NB4 (cell line): ENCODE measurements around the gene FTCDNL1.

Source experiments
- DNase-seq: peaks from one replicate; pipeline ENCODE4 v3.0.0; 2010; ENCODE audit warnings: low read depth
- H3K4me3 ChIP-seq: one replicate; pipeline ENCODE4 v1.5.1; 2011; ENCODE audit warnings: mild to moderate bottlenecking, low read depth, low read length, moderate library complexity
- CTCF ChIP-seq: IDR thresholded peaks from one replicate; pipeline ENCODE4 v1.5.1; 2012; ENCODE audit warnings: low read depth, low read length
- MYC ChIP-seq: IDR thresholded peaks from 2 replicates; pipeline ENCODE4 v1.6.1; 2011; ENCODE audit warnings: low read depth, low read length
- POLR2A ChIP-seq: IDR thresholded peaks from 2 replicates; pipeline ENCODE4 v1.6.1; 2011; ENCODE audit warnings: mild to moderate bottlenecking; ENCODE audit not compliant: insufficient read length; ENCODE audit errors: extremely low read depth
- TF ChIP-seq, protein P1 (sequence below): IDR thresholded peaks from 2 replicates; pipeline ENCODE4 v1.6.1; 2011; ENCODE audit warnings: low read depth, low read length

The FTCDNL1 gene

DNA sequence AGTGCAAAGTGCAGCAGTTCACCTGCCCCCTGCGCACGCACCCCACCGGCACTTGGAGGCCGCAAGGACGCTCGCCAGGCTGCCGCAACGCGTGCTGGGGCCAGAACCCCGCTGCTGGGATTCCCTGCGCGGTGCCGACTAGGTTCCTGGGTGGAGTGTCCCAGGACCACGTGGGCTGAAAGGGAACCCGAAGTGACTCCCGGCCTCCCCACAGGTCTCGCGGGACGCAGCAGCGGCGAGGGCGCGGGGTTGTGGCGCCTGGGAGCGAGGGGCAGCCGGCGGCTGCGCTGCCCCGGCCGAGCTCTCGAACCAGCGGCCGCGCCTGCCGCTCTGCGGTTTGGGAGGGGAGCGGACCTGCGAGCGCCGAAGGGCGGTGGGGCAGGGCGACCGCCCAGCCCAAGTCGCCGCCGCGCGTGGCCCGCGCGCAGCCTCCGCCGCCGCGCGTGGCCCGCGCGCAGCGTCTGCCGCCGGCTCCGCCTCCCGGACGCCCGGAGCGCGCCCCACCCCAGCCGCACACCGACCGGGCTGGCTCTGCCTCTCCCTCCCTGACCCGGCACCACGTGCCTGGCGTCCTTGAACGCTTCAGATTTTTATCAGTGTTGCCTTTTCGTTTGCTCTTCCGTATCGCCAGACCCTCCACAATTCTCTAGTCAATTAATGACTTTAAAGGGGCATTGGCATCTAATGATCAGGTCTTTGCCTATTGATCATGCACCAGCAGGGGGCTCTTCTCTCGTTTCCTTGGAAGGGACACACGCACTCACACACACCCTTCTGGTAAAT is at the start of gene FTCDNL1:
Gene FTCDNL1, minus strand, starts transcription at position 475 of the 783 bp plus-strand sequence. CDS start 2,230 bp downstream, outside the sequence.
- DNase-seq: peak; percentile 84
- H3K4me3 ChIP-seq: peak within 1 kb of the TSS; percentile 72
- TF ChIP-seq CTCF: peak; percentile 70
- TF ChIP-seq, protein P1, sequence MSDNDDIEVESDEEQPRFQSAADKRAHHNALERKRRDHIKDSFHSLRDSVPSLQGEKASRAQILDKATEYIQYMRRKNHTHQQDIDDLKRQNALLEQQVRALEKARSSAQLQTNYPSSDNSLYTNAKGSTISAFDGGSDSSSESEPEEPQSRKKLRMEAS: peak; percentile 88
- peak; percentile 53 for TF ChIP-seq POLR2A
- 0 out of 2 replicates have a peak, but pooled peaks have one; percentile 55 for TF ChIP-seq MYC

GRCh38 chr2:199896617-199897016 is 45.6 kb upstream of the FTCDNL1 start:
- DNase-seq: no peak
- H3K4me3 ChIP-seq: no peak overlapping the region
- TF ChIP-seq, protein P1: no peak
- TF ChIP-seq CTCF (no peak), MYC (no peak), POLR2A (no peak)

DNA sequence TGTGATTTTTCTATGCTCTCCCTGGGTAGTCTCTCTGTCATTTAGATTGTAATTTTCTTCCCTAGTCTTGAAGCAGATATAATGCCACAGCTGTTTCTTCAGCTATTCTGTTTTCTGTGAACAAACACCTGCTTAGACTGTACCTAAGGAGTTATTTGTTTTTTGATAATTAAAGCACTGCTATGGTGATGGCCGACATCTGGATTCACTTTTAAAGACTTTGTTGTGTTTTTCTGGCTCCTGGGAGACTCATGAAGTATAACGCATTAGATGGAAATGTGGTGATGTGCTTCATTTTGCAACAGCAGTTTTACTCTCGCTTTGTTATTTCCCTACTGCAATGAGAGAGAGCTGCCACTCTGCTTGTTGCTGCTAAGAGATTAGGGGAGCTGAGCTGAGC is 44.4 kb upstream of the FTCDNL1 start:
- TF ChIP-seq MYC (no peak), CTCF (no peak), POLR2A (no peak)
- TF ChIP-seq, protein P1: no peak
- no peak for DNase-seq

GRCh38 chr2:199883474-199884212 is 32.7 kb upstream of the FTCDNL1 start:
- DNase-seq: no peak
- H3K4me3 ChIP-seq: no peak overlapping the region
- TF ChIP-seq MYC (no peak), CTCF (no peak), POLR2A (no peak)
- TF ChIP-seq, protein P1: no peak

More for the DNA sequence above, 44.4 kb upstream of the FTCDNL1 start:
- no peak overlapping the region for H3K4me3 ChIP-seq

DNA sequence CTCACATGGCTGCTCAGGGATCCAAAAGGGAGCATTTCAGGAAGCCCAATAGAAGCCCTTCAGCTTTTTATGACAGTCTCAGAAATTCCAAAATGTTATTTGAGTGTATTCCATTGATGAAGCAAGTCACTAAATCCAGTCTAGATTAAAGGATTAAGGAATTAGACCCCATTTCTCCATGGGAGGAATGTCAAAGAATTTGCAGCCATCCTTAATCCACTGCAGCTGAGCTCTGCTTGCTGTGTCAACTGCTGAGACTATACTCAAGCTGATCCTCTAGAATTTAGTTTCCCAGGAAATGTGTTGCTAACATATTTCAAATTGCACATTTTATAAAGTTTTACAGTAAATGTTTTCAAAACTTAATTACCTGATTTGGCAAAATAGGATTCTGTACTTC is 31.7 kb upstream of the FTCDNL1 start:
- no peak for DNase-seq
- H3K4me3 ChIP-seq: no peak overlapping the region
- TF ChIP-seq, protein P1: no peak
- TF ChIP-seq CTCF (no peak), POLR2A (no peak), MYC (no peak)
